SK-N-DZ (cell line): Measurements from ENCODE around the gene ADIRF.
A peak's percentile ranks its signal among the peaks of the same experiment; 100 is the strongest.
"Not testable (repeated sequence)": the region's sequence is repeated elsewhere in the genome, so short reads cannot be mapped to it uniquely, and the experiment has no call there.

Experiments used
- DNase-seq: peaks from one replicate; pipeline ENCODE4 v3.0.0-alpha.2; 2015; ENCODE audit warnings: low spot score

Gene ADIRF

DNA sequence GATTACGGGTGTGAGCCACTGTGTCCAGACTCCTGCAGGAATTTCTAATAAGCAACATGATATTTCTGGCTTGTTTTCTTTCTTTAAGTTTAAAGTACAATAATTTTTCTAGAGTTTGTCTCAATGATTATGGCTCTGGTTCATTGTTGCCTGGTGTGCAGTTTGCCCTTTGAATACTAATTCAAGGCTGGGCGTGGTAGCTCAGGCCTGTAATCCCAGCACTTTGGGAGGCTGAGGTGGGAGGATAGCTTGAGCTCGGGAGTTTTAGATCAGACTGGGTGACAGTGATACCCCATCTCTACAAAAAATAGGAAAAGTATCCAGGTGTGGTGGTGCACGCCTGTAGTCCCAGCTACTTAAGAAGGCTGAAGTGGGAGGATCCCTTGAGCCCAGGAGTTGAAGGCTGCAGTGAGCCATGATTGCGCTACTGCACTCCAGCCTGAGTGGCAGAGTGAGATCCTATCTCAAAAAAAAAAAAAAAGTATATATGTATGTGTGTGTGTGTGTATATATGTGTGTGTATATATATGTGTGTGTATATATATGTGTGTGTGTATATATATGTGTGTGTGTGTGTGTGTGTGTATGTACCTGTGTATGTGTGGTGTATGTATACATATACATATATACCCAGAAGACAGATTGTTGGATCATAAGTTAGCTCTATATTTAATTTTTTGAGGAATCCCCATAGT is 8.2 kb downstream of the ADIRF start:
- DNase-seq: no peak

DNA sequence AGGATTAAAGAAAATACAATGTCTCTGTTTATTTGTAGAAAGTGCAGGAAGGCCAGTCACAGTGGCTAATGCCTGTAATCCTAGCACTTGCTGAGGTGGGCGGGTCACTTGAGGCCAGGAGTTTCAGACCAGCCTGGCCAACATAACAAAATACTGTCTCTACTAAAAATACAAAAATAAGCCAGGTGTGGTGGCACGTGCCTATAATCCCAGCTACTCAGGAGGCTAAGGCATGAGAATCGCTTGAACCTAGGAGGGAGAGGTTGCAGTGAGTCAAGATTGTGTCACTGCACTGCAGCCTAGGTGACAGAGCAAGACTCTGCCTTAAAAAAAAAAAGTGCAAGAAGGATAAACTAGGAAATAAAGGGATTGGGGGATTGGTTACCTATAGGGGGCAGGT is 10.2 kb downstream of the ADIRF start:
- DNase-seq: not testable (repeated sequence)

GRCh38 chr10:86979296-86979818 is 11.1 kb downstream of the ADIRF start:
- no peak for DNase-seq

- no peak for DNase-seq
These were observed 11.7 kb downstream of the ADIRF start for GRCh38 chr10:86979977-86980448.

- peak; percentile 40 for DNase-seq
These were observed 12.7 kb downstream of the ADIRF start for GRCh38 chr10:86981020-86981419.

GRCh38 chr10:86981716-86982115 is 13.4 kb downstream of the ADIRF start:
- DNase-seq: no peak

- DNase-seq: not testable (repeated sequence)
These were observed 16.2 kb downstream of the ADIRF start for GRCh38 chr10:86984498-86984897.

- DNase-seq: no peak
These were observed 20.2 kb downstream of the ADIRF start for GRCh38 chr10:86988520-86988919.

- not testable (repeated sequence) for DNase-seq
These were observed 23.1 kb downstream of the ADIRF start for GRCh38 chr10:86991362-86991761.

- no peak for DNase-seq
These were observed 24.2 kb downstream of the ADIRF start for GRCh38 chr10:86992456-86992855.

- no peak for DNase-seq
These were observed 24.6 kb downstream of the ADIRF start for GRCh38 chr10:86992929-86993328.

DNA sequence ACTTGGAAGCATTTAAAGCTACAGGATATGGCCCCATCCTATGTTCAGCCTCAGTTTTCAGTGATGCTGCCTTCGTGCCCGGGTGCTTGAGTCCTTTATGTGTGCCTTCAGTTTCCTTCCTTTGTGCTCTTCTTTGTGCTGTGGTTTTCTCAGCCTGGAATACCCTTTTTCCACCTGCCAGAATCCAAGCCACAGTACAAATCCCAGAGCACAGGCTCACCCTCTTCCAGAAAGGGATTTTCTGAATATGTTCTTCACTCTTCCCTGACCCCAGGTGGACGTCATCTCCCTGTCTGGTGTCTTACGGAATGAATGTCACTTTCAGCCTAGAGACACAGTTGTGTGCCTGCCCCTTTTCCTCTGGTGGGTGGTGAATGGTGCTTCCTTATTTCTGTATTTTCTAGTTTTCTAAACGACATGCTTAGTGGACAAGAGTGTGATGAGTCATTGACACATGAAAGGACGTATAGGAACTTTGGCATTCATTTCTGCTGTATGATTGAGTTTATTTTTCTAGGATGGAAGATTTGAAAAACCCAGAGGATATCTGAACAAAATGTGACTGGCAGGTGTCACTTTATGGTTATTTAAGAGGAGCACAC is 31.6 kb downstream of the ADIRF start:
- DNase-seq: not testable (repeated sequence)

GRCh38 chr10:87000491-87000890 is 32.2 kb downstream of the ADIRF start:
- DNase-seq: no peak

DNA sequence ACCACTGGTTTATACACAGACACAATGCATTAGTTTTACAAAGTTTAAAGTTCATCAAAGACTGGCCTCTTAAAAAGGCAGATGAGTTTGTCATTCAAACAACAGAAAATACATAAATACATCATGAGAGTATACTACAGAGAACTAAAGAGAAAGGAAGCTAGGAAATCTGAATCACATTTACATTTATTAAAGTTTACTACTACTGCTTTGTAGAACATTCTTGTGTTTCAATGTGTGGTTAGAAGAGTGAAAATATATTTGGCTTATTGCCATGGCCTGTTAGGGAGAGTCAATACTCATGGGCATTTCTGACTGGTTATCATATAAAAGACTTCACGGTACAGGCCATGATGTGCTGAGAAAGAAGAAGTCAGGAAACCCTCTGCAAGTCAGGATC is 38.8 kb downstream of the ADIRF start:
- DNase-seq: not testable (repeated sequence)

- DNase-seq: not testable (repeated sequence)
These were observed 39.4 kb downstream of the ADIRF start for GRCh38 chr10:87007674-87008073.

GRCh38 chr10:87008303-87008702 is 40.0 kb downstream of the ADIRF start:
- DNase-seq: not testable (repeated sequence)

DNA sequence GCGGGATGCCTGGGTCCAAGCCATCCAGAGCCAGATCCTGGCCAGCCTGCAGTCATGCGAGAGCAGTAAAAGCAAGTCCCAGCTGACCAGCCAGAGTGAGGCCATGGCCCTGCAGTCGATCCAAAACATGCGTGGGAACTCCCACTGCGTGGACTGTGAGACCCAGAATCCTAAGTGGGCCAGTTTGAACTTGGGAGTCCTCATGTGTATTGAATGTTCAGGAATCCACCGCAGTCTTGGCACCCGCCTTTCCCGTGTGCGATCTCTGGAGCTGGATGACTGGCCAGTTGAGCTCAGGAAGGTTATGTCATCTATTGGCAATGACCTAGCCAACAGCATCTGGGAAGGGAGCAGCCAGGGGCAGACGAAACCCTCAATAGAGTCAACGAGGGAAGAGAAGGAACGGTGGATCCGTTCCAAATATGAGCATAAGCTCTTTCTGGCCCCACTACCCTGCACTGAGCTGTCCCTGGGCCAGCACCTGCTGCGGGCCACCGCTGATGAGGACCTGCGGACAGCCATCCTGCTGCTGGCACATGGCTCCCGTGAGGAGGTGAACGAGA is 40.9 kb downstream of the ADIRF start:
- not testable (repeated sequence) for DNase-seq

- not testable (repeated sequence) for DNase-seq
These were observed 45.2 kb downstream of the ADIRF start for GRCh38 chr10:87013528-87013927.

DNA sequence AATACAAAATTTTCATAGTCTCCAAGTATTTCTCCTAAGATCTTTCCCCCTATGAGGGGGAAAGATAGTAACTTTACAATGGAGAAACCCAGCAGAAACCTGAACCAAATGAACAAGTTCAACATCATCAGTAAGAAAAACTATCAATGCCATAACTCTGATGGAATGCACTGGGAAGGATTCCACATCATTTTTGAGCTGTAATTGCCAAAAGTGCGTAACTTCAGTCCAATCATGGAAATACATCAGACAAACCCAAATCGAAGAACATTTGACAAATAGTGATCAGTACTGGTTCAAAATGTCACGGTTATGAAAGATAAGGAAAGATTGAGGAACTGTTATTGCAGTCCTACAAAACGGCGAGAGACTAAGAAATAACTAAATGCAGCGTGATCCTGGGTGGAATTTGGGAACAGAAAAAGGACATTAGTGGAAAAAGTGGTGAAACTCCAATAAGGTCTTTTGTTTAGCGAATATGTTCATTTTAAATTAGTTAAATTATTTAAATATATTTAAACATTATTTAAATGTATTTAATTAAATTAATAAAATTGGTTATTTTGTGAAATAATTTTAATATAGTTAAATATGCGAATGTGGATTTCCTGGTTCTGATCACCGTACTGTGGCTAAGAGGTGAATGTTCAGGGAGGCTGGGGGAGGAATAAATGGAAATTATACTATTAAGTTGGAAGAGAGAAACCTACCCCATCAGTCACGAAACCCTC is 46.9 kb downstream of the ADIRF start:
- not testable (repeated sequence) for DNase-seq

- DNase-seq: not testable (repeated sequence)
These were observed 49.8 kb downstream of the ADIRF start for GRCh38 chr10:87018127-87018526.

DNA sequence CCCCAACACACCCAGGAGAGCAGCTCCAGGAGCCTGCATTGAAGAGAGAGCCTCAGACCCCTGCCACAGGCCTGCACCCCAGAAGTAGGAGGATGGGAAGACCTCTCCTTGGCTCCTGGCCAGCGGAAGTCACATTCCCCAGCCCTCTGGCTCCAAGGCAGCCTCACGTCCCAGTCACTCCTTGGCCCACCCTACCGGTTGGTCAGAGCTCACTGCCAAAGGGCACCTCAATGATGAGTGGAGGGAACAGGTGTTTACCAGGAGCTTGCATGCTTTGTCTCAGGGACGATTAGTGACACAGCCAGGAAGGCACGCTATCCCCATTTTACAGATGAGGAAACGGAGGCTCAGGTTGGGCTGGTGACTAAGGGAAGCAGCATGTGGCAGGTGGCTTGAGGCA is 50.8 kb downstream of the ADIRF start:
- DNase-seq: not testable (repeated sequence)

- not testable (repeated sequence) for DNase-seq
These were observed 51.2 kb downstream of the ADIRF start for GRCh38 chr10:87019504-87019903.
